Ovary (tissue), 3 donors: ENCODE results near the gene PPM1E.

Source experiments
- POLR2A ChIP-seq: fragments of 450-650 bp; IDR thresholded peaks from one replicate; pipeline ENCODE4 v1.6.1; 2017; ENCODE audit warnings: antibody characterized with exemption, mild to moderate bottlenecking, moderate library complexity
- TF ChIP-seq, protein P1 (sequence below), 3 donors: fragments of 450-650 bp in 2 of 3; fragments of 200-600 bp in 1 of 3; IDR thresholded peaks; one replicate each; pipeline versions ENCODE4 v1.5.1 to v1.8.0; 2016 to 2022; ENCODE audit warnings: antibody characterized with exemption in 3 of 3, mild to moderate bottlenecking in 1 of 3
- donor health status: DM: no; HTN: no; CAD: no.

DNA sequence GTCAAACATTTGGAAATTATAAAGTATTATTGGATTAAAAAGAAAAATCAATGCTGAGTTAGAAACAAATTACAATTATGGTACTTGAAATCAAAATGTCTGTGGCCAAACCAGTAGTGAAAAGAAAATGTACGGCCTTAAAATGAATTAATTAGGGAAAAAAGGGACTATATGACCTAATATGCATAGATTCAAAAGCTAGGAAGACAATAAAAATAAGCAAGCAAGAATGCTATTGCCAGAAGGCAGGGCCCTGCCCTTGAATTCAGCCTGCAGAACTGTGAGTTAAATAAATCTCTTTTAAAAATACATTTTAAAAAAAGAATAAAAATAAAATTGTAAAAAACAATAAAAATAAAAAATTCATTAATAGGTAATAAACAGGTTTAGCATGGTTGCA, 262.4 kb downstream of the PPM1E start:
- TF ChIP-seq, protein P1, sequence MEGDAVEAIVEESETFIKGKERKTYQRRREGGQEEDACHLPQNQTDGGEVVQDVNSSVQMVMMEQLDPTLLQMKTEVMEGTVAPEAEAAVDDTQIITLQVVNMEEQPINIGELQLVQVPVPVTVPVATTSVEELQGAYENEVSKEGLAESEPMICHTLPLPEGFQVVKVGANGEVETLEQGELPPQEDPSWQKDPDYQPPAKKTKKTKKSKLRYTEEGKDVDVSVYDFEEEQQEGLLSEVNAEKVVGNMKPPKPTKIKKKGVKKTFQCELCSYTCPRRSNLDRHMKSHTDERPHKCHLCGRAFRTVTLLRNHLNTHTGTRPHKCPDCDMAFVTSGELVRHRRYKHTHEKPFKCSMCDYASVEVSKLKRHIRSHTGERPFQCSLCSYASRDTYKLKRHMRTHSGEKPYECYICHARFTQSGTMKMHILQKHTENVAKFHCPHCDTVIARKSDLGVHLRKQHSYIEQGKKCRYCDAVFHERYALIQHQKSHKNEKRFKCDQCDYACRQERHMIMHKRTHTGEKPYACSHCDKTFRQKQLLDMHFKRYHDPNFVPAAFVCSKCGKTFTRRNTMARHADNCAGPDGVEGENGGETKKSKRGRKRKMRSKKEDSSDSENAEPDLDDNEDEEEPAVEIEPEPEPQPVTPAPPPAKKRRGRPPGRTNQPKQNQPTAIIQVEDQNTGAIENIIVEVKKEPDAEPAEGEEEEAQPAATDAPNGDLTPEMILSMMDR (IDR thresholded peaks at IDR 0.05) = no peak
- TF ChIP-seq POLR2A = no peak
